ENCODE measurements around the gene P2RY14.

P2RY14 gene

DNA sequence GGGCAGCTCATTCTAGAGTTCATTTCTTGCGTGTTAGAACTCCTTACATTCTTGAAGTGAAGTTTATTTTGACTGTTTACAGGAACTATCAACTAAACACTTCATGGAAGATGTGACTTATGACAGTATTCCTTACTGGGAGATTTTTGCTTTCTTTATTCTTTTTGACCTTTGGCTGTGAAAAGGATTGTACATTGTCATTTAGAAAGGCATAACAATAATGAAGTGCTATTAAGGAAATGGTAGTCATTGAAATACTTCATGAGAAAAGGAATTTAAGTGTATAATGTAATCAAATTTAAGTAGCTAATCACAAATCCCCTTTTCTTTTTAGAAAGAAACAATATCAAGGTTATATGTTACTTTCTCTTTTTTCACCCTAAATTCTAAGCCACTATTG lies 11.3 kb downstream of the P2RY14 start:
- H3K4me3 ChIP-seq (ENCODE audit: low read depth in 1 of 2, low read length in 2 of 2): no peak overlapping the region
- H3K79me2 ChIP-seq (ENCODE audit: insufficient read depth, low read length): no peaks in the 10 kb centered on the region
- H3K9ac ChIP-seq (ENCODE audit: low read depth, low read length): no peak overlapping the region
- H3K4me2 ChIP-seq (ENCODE audit: insufficient read depth, low read length): no peak overlapping the region
- TF ChIP-seq CTCF (IDR thresholded peaks at IDR 0.05; ENCODE audit: borderline replicate concordance, extremely low read depth, low read length, poor library complexity, severe bottlenecking) (no peak), EZH2 (IDR thresholded peaks at IDR 0.05; ENCODE audit: borderline replicate concordance, low read depth, low read length, severe bottlenecking) (no peak)
- no peaks in the 10 kb centered on the region for H3K9me3 ChIP-seq (ENCODE audit: insufficient read depth, low read length, severe bottlenecking)
- no peak overlapping the region for H3K27ac ChIP-seq (ENCODE audit: low read length)
- no peaks in the 10 kb centered on the region for H4K20me1 ChIP-seq (ENCODE audit: insufficient read depth, low read length)
- H3K27me3 ChIP-seq (ENCODE audit: insufficient read depth, low read length, poor library complexity): no peaks in the 10 kb centered on the region
- ATAC-seq (ENCODE audit: insufficient read depth, low read depth) (no peak), DNase-seq (no peak)
- no peak overlapping the region for H2AFZ ChIP-seq (ENCODE audit: low read depth, low read length)
- H3K36me3 ChIP-seq (ENCODE audit: insufficient read depth, low read length): no peaks in the 10 kb centered on the region
- H3K4me1 ChIP-seq (ENCODE audit: insufficient read depth, low read length): peaks cover 13% of the 10 kb centered on the region

- DNase-seq (no peak), ATAC-seq (ENCODE audit: insufficient read depth, low read depth) (no peak)
- no peaks in the 10 kb centered on the region for H4K20me1 ChIP-seq (ENCODE audit: insufficient read depth, low read length)
- no peaks in the 10 kb centered on the region for H3K27me3 ChIP-seq (ENCODE audit: insufficient read depth, low read length, poor library complexity)
- no peak overlapping the region for H3K9ac ChIP-seq (ENCODE audit: low read depth, low read length)
- H3K36me3 ChIP-seq (ENCODE audit: insufficient read depth, low read length): no peaks in the 10 kb centered on the region
- TF ChIP-seq EZH2 (IDR thresholded peaks at IDR 0.05; ENCODE audit: borderline replicate concordance, low read depth, low read length, severe bottlenecking) (no peak), CTCF (IDR thresholded peaks at IDR 0.05; ENCODE audit: borderline replicate concordance, extremely low read depth, low read length, poor library complexity, severe bottlenecking) (no peak)
- H3K4me3 ChIP-seq (ENCODE audit: low read depth in 1 of 2, low read length in 2 of 2): no peak overlapping the region
- no peak overlapping the region for H2AFZ ChIP-seq (ENCODE audit: low read depth, low read length)
- H3K4me2 ChIP-seq (ENCODE audit: insufficient read depth, low read length): no peak overlapping the region
- no peak overlapping the region for H3K27ac ChIP-seq (ENCODE audit: low read length)
- H3K9me3 ChIP-seq (ENCODE audit: insufficient read depth, low read length, severe bottlenecking): no peaks in the 10 kb centered on the region
- H3K4me1 ChIP-seq (ENCODE audit: insufficient read depth, low read length): peaks cover 13% of the 10 kb centered on the region
- no peaks in the 10 kb centered on the region for H3K79me2 ChIP-seq (ENCODE audit: insufficient read depth, low read length)
Observed at GRCh38 chr3:151265866-151266265, 12.5 kb downstream of the P2RY14 start.

DNA sequence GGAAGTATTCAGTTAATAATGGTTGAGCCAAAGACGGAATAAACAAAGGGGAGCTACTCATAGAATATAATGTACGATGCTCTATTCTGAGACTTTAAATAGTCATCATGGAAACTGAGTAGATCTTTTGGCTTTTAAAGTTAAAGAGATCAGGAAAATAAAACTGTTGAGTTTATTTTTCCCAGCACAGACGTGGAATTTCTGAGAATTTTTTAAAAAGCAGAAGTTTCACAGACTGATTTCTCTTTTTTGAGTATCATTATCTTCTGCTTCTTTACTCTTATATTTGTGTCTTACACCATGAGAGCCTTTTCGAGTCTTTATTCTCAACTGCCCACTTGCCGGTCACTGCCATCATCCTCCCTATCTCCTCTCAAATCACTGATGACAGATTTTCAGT lies 13.2 kb downstream of the P2RY14 start:
- H3K4me1 ChIP-seq (ENCODE audit: insufficient read depth, low read length): peaks cover 13% of the 10 kb centered on the region
- no peaks in the 10 kb centered on the region for H3K9me3 ChIP-seq (ENCODE audit: insufficient read depth, low read length, severe bottlenecking)
- no peak overlapping the region for H3K9ac ChIP-seq (ENCODE audit: low read depth, low read length)
- no peaks in the 10 kb centered on the region for H3K36me3 ChIP-seq (ENCODE audit: insufficient read depth, low read length)
- no peak overlapping the region for H2AFZ ChIP-seq (ENCODE audit: low read depth, low read length)
- no peak overlapping the region for H3K4me3 ChIP-seq (ENCODE audit: low read depth in 1 of 2, low read length in 2 of 2)
- TF ChIP-seq CTCF (IDR thresholded peaks at IDR 0.05; ENCODE audit: borderline replicate concordance, extremely low read depth, low read length, poor library complexity, severe bottlenecking) (no peak), EZH2 (IDR thresholded peaks at IDR 0.05; ENCODE audit: borderline replicate concordance, low read depth, low read length, severe bottlenecking) (no peak)
- no peaks in the 10 kb centered on the region for H3K27me3 ChIP-seq (ENCODE audit: insufficient read depth, low read length, poor library complexity)
- H3K27ac ChIP-seq (ENCODE audit: low read length): no peak overlapping the region
- ATAC-seq (ENCODE audit: insufficient read depth, low read depth): no peak
- no peak for DNase-seq
- H3K79me2 ChIP-seq (ENCODE audit: insufficient read depth, low read length): no peaks in the 10 kb centered on the region
- H3K4me2 ChIP-seq (ENCODE audit: insufficient read depth, low read length): no peak overlapping the region
- H4K20me1 ChIP-seq (ENCODE audit: insufficient read depth, low read length): no peaks in the 10 kb centered on the region

- no peak overlapping the region for H3K9ac ChIP-seq (ENCODE audit: low read depth, low read length)
- H3K4me2 ChIP-seq (ENCODE audit: insufficient read depth, low read length): no peak overlapping the region
- no peak for ATAC-seq (ENCODE audit: insufficient read depth, low read depth)
- H2AFZ ChIP-seq (ENCODE audit: low read depth, low read length): no peak overlapping the region
- H3K36me3 ChIP-seq (ENCODE audit: insufficient read depth, low read length): no peaks in the 10 kb centered on the region
- no peak overlapping the region for H3K27ac ChIP-seq (ENCODE audit: low read length)
- TF ChIP-seq CTCF (IDR thresholded peaks at IDR 0.05; ENCODE audit: borderline replicate concordance, extremely low read depth, low read length, poor library complexity, severe bottlenecking) (no peak), EZH2 (IDR thresholded peaks at IDR 0.05; ENCODE audit: borderline replicate concordance, low read depth, low read length, severe bottlenecking) (no peak)
- no peak for DNase-seq
- no peaks in the 10 kb centered on the region for H3K27me3 ChIP-seq (ENCODE audit: insufficient read depth, low read length, poor library complexity)
- peaks cover 13% of the 10 kb centered on the region for H3K4me1 ChIP-seq (ENCODE audit: insufficient read depth, low read length)
- H3K9me3 ChIP-seq (ENCODE audit: insufficient read depth, low read length, severe bottlenecking): no peaks in the 10 kb centered on the region
- H3K4me3 ChIP-seq (ENCODE audit: low read depth in 1 of 2, low read length in 2 of 2): no peak overlapping the region
- no peaks in the 10 kb centered on the region for H3K79me2 ChIP-seq (ENCODE audit: insufficient read depth, low read length)
- H4K20me1 ChIP-seq (ENCODE audit: insufficient read depth, low read length): no peaks in the 10 kb centered on the region
Observed at GRCh38 chr3:151264605-151265004, 13.7 kb downstream of the P2RY14 start.

Data from DND-41 (cell line).